H1 (cell line): Measurements from ENCODE around the gene AMH.

Experiments
- CTCF ChIP-seq, 3 experiments: IDR thresholded peaks; 1 replicate in 2 of 3; 2 replicates in 1 of 3; pipeline versions ENCODE4 v1.5.1 to v1.6.1; 2011; ENCODE audit warnings: low read length in 3 of 3, mild to moderate bottlenecking in 3 of 3, inconsistent platforms in 2 of 3, low read depth in 1 of 3, moderate library complexity in 1 of 3; ENCODE audit not compliant: insufficient read depth in 1 of 3; ENCODE audit errors: control extremely low read depth in 1 of 3
- EZH2 ChIP-seq: fragments of 200-600 bp; sonication (generic); IDR thresholded peaks from 2 replicates; pipeline ENCODE4 v1.7.1; 2012; ENCODE audit warnings: low read depth, mild to moderate bottlenecking, moderate library complexity, low read length, inconsistent platforms; ENCODE audit not compliant: severe bottlenecking
- HDAC2 ChIP-seq, 2 experiments: fragments of 300-600 bp in 1 of 2; sonication (generic) in 1 of 2; IDR thresholded peaks; 2 replicates each; pipeline ENCODE4 v1.6.1; 2011 to 2012; ENCODE audit warnings: low read depth in 2 of 2, low read length in 2 of 2, mild to moderate bottlenecking in 2 of 2, moderate library complexity in 2 of 2, borderline replicate concordance in 1 of 2, inconsistent platforms in 1 of 2
- POLR2A ChIP-seq, 2 experiments: IDR thresholded peaks; 1 replicate in 1 of 2; 2 replicates in 1 of 2; pipeline ENCODE4 v1.6.1; 2011; ENCODE audit warnings: low read depth in 2 of 2, low read length in 2 of 2, mild to moderate bottlenecking in 2 of 2; ENCODE audit errors: control extremely low read depth in 1 of 2
- YY1 ChIP-seq: IDR thresholded peaks from 2 replicates; pipeline ENCODE4 v1.6.1; 2011; ENCODE audit warnings: low read depth, mild to moderate bottlenecking, low read length
- TF ChIP-seq, protein P1 (sequence below): IDR thresholded peaks from 2 replicates; pipeline ENCODE4 v1.6.1; 2011; ENCODE audit warnings: low read length, improper control_type of control experiment
- TF ChIP-seq, protein P2 (sequence below): IDR thresholded peaks from 2 replicates; pipeline ENCODE4 v1.6.1; 2011; ENCODE audit warnings: low read depth, mild to moderate bottlenecking, low read length; ENCODE audit not compliant: insufficient read depth

DNA sequence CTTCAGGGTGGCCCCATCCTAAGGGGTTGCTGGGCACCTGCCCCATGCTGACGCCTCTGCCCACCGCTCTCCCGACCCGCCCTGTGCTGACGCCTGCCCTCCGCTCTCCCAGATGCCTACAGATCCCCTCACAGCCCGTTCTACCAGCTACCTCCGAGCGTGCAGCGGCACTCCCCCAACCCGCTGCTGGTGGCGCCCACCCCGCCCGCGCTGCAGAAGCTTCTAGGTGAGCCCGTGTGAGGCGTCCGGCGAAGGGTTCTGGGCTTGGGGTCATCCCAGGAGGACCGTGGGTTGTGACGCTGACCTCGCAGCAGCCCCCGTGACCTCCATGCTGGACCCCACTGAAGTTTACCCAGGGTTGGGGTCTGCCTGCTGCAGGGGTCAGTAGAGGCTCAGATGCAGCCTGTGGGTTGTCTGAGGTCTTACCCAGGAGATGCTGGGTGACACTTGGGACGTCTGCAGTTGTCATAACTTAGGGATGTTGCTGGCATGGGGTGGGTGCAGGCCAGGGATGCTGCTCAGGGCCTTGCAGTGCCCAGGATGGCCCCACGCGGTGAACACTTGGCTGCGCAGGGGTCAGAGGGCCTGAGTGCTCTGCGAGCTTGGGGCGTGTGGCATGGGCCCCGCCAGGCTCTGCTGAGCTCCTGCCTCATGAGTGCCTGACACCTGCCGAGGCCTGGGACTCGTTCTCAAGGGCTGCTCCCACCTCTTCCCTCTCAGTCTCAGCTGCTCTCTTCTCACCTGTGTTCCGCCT, 38.0 kb upstream of the AMH start:
- TF ChIP-seq, protein P1, sequence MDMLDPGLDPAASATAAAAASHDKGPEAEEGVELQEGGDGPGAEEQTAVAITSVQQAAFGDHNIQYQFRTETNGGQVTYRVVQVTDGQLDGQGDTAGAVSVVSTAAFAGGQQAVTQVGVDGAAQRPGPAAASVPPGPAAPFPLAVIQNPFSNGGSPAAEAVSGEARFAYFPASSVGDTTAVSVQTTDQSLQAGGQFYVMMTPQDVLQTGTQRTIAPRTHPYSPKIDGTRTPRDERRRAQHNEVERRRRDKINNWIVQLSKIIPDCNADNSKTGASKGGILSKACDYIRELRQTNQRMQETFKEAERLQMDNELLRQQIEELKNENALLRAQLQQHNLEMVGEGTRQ: no peak
- TF ChIP-seq POLR2A (IDR thresholded peaks at IDR 0.05; ENCODE audit: control extremely low read depth in 1 of 2, low read depth in 2 of 2, low read length in 2 of 2): no peak
- TF ChIP-seq CTCF (IDR thresholded peaks at IDR 0.05; ENCODE audit: control extremely low read depth in 1 of 3, insufficient read depth in 1 of 3, low read depth in 1 of 3, low read length in 3 of 3): no peak
- TF ChIP-seq EZH2: no peak
- TF ChIP-seq HDAC2 (IDR thresholded peaks at IDR 0.05; ENCODE audit: borderline replicate concordance in 1 of 2, low read depth in 2 of 2, low read length in 2 of 2): no peak
- TF ChIP-seq YY1: no peak
- TF ChIP-seq, protein P2, sequence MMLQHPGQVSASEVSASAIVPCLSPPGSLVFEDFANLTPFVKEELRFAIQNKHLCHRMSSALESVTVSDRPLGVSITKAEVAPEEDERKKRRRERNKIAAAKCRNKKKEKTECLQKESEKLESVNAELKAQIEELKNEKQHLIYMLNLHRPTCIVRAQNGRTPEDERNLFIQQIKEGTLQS: no peak
